ENCODE measurements around the gene TBC1D1. TPM values are rescaled to one million over a fixed set of nuclear protein-coding genes. Genes with fewer than 3 reads are reported as not detected.

Gene TBC1D1
- total and polyA plus RNA-seq, 2 experiments from 2014 or later: 53.9 to 151 TPM

DNA sequence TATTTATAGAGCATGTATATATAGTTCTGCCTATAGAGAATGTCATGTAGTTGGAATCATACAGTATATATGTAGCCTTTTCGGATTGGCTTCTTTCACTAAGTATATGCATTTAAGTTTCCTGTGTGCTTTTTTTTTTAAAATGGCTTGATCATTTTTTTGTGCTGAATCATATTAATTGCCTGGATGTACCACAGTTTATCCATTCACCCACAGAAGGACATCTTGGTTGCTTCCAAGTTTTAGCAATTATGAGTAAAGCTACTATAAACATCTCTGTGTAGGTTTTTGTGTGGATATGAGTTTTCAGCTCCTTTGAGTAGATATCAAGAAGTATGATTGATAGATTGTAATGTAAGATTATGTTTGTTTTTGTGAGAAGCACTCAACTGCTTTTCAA lies 93.1 kb downstream of the TBC1D1 start (continued):
- TF ChIP-seq, protein P1, sequence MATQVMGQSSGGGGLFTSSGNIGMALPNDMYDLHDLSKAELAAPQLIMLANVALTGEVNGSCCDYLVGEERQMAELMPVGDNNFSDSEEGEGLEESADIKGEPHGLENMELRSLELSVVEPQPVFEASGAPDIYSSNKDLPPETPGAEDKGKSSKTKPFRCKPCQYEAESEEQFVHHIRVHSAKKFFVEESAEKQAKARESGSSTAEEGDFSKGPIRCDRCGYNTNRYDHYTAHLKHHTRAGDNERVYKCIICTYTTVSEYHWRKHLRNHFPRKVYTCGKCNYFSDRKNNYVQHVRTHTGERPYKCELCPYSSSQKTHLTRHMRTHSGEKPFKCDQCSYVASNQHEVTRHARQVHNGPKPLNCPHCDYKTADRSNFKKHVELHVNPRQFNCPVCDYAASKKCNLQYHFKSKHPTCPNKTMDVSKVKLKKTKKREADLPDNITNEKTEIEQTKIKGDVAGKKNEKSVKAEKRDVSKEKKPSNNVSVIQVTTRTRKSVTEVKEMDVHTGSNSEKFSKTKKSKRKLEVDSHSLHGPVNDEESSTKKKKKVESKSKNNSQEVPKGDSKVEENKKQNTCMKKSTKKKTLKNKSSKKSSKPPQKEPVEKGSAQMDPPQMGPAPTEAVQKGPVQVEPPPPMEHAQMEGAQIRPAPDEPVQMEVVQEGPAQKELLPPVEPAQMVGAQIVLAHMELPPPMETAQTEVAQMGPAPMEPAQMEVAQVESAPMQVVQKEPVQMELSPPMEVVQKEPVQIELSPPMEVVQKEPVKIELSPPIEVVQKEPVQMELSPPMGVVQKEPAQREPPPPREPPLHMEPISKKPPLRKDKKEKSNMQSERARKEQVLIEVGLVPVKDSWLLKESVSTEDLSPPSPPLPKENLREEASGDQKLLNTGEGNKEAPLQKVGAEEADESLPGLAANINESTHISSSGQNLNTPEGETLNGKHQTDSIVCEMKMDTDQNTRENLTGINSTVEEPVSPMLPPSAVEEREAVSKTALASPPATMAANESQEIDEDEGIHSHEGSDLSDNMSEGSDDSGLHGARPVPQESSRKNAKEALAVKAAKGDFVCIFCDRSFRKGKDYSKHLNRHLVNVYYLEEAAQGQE (IDR thresholded peaks at IDR 0.05; ENCODE audit: unreplicated experiment): no peak
- TF ChIP-seq POLR2AphosphoS5 (IDR thresholded peaks at IDR 0.05; ENCODE audit: low read depth) (no peak), EZH2 (IDR thresholded peaks at IDR 0.05; ENCODE audit: low read depth, unreplicated experiment) (no peak), NANOG (IDR thresholded peaks at IDR 0.05; ENCODE audit: borderline replicate concordance) (no peak), STAT1 (IDR thresholded peaks at IDR 0.05; ENCODE audit: unreplicated experiment) (no peak)
- TF ChIP-seq, protein P2, sequence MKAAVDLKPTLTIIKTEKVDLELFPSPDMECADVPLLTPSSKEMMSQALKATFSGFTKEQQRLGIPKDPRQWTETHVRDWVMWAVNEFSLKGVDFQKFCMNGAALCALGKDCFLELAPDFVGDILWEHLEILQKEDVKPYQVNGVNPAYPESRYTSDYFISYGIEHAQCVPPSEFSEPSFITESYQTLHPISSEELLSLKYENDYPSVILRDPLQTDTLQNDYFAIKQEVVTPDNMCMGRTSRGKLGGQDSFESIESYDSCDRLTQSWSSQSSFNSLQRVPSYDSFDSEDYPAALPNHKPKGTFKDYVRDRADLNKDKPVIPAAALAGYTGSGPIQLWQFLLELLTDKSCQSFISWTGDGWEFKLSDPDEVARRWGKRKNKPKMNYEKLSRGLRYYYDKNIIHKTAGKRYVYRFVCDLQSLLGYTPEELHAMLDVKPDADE (IDR thresholded peaks at IDR 0.05): no peak
- TF ChIP-seq, protein P3, sequence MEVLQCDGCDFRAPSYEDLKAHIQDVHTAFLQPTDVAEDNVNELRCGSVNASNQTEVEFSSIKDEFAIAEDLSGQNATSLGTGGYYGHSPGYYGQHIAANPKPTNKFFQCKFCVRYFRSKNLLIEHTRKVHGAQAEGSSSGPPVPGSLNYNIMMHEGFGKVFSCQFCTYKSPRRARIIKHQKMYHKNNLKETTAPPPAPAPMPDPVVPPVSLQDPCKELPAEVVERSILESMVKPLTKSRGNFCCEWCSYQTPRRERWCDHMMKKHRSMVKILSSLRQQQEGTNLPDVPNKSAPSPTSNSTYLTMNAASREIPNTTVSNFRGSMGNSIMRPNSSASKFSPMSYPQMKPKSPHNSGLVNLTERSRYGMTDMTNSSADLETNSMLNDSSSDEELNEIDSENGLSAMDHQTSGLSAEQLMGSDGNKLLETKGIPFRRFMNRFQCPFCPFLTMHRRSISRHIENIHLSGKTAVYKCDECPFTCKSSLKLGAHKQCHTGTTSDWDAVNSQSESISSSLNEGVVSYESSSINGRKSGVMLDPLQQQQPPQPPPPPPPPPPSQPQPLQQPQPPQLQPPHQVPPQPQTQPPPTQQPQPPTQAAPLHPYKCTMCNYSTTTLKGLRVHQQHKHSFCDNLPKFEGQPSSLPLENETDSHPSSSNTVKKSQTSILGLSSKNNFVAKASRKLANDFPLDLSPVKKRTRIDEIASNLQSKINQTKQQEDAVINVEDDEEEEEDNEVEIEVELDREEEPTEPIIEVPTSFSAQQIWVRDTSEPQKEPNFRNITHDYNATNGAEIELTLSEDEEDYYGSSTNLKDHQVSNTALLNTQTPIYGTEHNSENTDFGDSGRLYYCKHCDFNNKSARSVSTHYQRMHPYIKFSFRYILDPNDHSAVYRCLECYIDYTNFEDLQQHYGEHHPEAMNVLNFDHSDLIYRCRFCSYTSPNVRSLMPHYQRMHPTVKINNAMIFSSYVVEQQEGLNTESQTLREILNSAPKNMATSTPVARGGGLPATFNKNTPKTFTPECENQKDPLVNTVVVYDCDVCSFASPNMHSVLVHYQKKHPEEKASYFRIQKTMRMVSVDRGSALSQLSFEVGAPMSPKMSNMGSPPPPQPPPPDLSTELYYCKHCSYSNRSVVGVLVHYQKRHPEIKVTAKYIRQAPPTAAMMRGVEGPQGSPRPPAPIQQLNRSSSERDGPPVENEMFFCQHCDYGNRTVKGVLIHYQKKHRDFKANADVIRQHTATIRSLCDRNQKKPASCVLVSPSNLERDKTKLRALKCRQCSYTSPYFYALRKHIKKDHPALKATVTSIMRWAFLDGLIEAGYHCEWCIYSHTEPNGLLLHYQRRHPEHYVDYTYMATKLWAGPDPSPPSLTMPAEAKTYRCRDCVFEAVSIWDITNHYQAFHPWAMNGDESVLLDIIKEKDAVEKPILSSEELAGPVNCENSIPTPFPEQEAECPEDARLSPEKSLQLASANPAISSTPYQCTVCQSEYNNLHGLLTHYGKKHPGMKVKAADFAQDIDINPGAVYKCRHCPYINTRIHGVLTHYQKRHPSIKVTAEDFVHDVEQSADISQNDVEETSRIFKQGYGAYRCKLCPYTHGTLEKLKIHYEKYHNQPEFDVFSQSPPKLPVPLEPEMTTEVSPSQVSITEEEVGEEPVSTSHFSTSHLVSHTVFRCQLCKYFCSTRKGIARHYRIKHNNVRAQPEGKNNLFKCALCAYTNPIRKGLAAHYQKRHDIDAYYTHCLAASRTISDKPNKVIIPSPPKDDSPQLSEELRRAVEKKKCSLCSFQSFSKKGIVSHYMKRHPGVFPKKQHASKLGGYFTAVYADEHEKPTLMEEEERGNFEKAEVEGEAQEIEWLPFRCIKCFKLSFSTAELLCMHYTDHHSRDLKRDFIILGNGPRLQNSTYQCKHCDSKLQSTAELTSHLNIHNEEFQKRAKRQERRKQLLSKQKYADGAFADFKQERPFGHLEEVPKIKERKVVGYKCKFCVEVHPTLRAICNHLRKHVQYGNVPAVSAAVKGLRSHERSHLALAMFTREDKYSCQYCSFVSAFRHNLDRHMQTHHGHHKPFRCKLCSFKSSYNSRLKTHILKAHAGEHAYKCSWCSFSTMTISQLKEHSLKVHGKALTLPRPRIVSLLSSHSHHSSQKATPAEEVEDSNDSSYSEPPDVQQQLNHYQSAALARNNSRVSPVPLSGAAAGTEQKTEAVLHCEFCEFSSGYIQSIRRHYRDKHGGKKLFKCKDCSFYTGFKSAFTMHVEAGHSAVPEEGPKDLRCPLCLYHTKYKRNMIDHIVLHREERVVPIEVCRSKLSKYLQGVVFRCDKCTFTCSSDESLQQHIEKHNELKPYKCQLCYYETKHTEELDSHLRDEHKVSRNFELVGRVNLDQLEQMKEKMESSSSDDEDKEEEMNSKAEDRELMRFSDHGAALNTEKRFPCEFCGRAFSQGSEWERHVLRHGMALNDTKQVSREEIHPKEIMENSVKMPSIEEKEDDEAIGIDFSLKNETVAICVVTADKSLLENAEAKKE (CRISPR knock-in tag; IDR thresholded peaks at IDR 0.05): no peak

All from GM23338 (cell line).